ENCODE measurements around the gene NBDY. TPM values are rescaled to one million over a fixed set of nuclear protein-coding genes. Genes with fewer than 3 reads are reported as not detected.

NBDY gene
- total RNA-seq, 1 donor, result 9.0 TPM

- no peak for DNase-seq (ENCODE audit: insufficient read length, low spot score, missing footprints)
- H3K27me3 ChIP-seq (ENCODE audit: insufficient read depth, low read length), result no peaks in the 10 kb centered on the region
- H4K20me1 ChIP-seq (ENCODE audit: insufficient read depth, low read length), result peaks cover 6% of the 10 kb centered on the region
- no peaks in the 10 kb centered on the region for H3K9me3 ChIP-seq (ENCODE audit: low read depth, low read length)
- TF ChIP-seq CTCF (IDR thresholded peaks at IDR 0.05; ENCODE audit: extremely low read depth, low read depth, low read length), result no peak
- no peak overlapping the region for H3K27ac ChIP-seq (ENCODE audit: low read depth, low read length)
- H3K36me3 ChIP-seq (ENCODE audit: insufficient read depth, low read length), result no peaks in the 10 kb centered on the region
- H3K79me2 ChIP-seq (ENCODE audit: insufficient read depth, low read length), result no peaks in the 10 kb centered on the region
- H3K4me3 ChIP-seq (ENCODE audit: insufficient read depth, low read length), result no peak overlapping the region
- no peak overlapping the region for H3K4me2 ChIP-seq (ENCODE audit: insufficient read depth, low read length)
- H3K4me1 ChIP-seq (ENCODE audit: insufficient read depth, low read length), result peaks cover 2% of the 10 kb centered on the region
- no peak overlapping the region for H2AFZ ChIP-seq (ENCODE audit: low read length)
Measured at GRCh38 chrX:56787734-56788152, 58.7 kb downstream of the NBDY start.

- H3K4me2 ChIP-seq (ENCODE audit: insufficient read depth, low read length), result peak overlapping the region; percentile 66
- no peak for DNase-seq (ENCODE audit: insufficient read length, low spot score, missing footprints)
Measured at GRCh38 chrX:56788229-56788628, 59.2 kb downstream of the NBDY start.

GRCh38 chrX:56788717-56789122, 59.7 kb downstream of the NBDY start:
- Histone ChIP-seq H3K27ac (ENCODE audit: low read depth, low read length) (no peak overlapping the region), H3K36me3 (ENCODE audit: insufficient read depth, low read length) (no peaks in the 10 kb centered on the region), H3K27me3 (ENCODE audit: insufficient read depth, low read length) (no peaks in the 10 kb centered on the region), H3K79me2 (ENCODE audit: insufficient read depth, low read length) (no peaks in the 10 kb centered on the region), H2AFZ (ENCODE audit: low read length) (no peak overlapping the region), H3K4me2 (ENCODE audit: insufficient read depth, low read length) (peak overlapping the region; percentile 66), H3K4me3 (ENCODE audit: insufficient read depth, low read length) (peak overlapping the region; percentile 39), H4K20me1 (ENCODE audit: insufficient read depth, low read length) (peaks cover 6% of the 10 kb centered on the region), H3K4me1 (ENCODE audit: insufficient read depth, low read length) (no peaks in the 10 kb centered on the region), H3K9me3 (ENCODE audit: low read depth, low read length) (no peaks in the 10 kb centered on the region)
- DNase-seq (ENCODE audit: insufficient read length, low spot score, missing footprints), result no peak
- TF ChIP-seq CTCF (IDR thresholded peaks at IDR 0.05; ENCODE audit: extremely low read depth, low read depth, low read length), result peak; percentile 40

More at GRCh38 chrX:56788229-56788628, 59.2 kb downstream of the NBDY start:
- Histone ChIP-seq H3K27me3 (ENCODE audit: insufficient read depth, low read length) (no peaks in the 10 kb centered on the region), H3K4me3 (ENCODE audit: insufficient read depth, low read length) (peak overlapping the region; percentile 39), H3K4me1 (ENCODE audit: insufficient read depth, low read length) (no peaks in the 10 kb centered on the region), H3K27ac (ENCODE audit: low read depth, low read length) (no peak overlapping the region), H4K20me1 (ENCODE audit: insufficient read depth, low read length) (peaks cover 6% of the 10 kb centered on the region), H3K9me3 (ENCODE audit: low read depth, low read length) (no peaks in the 10 kb centered on the region), H3K36me3 (ENCODE audit: insufficient read depth, low read length) (no peaks in the 10 kb centered on the region), H2AFZ (ENCODE audit: low read length) (no peak overlapping the region), H3K79me2 (ENCODE audit: insufficient read depth, low read length) (no peaks in the 10 kb centered on the region)
- peak; percentile 20 for TF ChIP-seq CTCF (IDR thresholded peaks at IDR 0.05; ENCODE audit: extremely low read depth, low read depth, low read length)

GRCh38 chrX:56789518-56790070, 60.6 kb downstream of the NBDY start:
- Histone ChIP-seq H2AFZ (ENCODE audit: low read length) (no peak overlapping the region), H3K4me2 (ENCODE audit: insufficient read depth, low read length) (no peak overlapping the region), H3K9me3 (ENCODE audit: low read depth, low read length) (no peaks in the 10 kb centered on the region), H3K79me2 (ENCODE audit: insufficient read depth, low read length) (no peaks in the 10 kb centered on the region), H3K36me3 (ENCODE audit: insufficient read depth, low read length) (no peaks in the 10 kb centered on the region), H3K27ac (ENCODE audit: low read depth, low read length) (no peak overlapping the region), H3K27me3 (ENCODE audit: insufficient read depth, low read length) (no peaks in the 10 kb centered on the region), H3K4me3 (ENCODE audit: insufficient read depth, low read length) (no peak overlapping the region), H4K20me1 (ENCODE audit: insufficient read depth, low read length) (peaks cover 6% of the 10 kb centered on the region), H3K4me1 (ENCODE audit: insufficient read depth, low read length) (no peaks in the 10 kb centered on the region)
- no peak for DNase-seq (ENCODE audit: insufficient read length, low spot score, missing footprints)
- no peak for TF ChIP-seq CTCF (IDR thresholded peaks at IDR 0.05; ENCODE audit: extremely low read depth, low read depth, low read length)
